ENCODE measurements around the gene LCN6. TPM values are rescaled to one million over a fixed set of nuclear protein-coding genes. Genes with fewer than 3 reads are reported as not detected.

LCN6 gene
- total and polyA plus RNA-seq, 12 donors, result 1.5 to 261 (median 4.6) TPM

DNA sequence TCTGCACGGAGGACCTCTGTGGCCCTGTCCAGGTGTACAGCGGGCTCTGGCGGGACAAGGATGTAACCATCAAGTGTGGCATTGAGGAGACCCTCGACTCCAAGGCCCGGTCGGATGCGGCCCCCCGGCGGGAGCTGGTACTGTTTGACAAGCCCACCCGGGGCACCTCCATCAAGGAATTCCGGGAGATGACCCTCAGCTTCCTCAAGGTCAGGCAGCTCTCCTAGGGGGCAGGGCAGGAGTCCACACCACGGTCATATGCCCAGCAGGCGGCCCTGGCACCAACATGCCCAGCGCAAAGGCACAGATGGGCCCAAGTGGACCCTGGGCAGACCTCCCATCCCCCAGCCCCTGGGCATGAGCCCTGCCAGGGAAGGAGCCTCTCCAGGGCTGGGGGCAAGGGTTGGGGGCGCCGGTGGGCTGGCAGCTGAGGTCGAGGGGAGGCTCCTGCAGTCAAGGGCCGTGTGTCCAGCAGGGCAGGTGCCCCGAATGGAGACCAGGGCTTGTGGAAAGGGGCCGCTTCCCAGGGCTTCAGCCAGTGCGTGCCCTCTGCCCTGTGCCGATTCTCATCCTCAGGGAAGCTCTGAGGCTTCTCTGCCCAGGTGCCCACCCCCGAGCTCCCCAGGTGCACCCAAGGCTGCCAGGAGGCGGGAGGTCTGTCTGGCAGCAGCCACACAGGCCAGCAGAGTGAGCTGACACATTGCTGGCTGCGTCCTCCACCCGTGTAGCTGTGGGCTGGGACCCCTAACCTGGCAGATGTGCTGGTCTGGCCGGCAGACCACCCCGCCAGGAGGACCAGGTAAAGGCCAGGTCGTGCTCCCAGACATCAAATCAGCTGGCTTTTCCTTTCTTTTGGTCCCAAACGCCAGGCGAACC is 26.0 kb downstream of the LCN6 start:
- TF ChIP-seq, protein P1, sequence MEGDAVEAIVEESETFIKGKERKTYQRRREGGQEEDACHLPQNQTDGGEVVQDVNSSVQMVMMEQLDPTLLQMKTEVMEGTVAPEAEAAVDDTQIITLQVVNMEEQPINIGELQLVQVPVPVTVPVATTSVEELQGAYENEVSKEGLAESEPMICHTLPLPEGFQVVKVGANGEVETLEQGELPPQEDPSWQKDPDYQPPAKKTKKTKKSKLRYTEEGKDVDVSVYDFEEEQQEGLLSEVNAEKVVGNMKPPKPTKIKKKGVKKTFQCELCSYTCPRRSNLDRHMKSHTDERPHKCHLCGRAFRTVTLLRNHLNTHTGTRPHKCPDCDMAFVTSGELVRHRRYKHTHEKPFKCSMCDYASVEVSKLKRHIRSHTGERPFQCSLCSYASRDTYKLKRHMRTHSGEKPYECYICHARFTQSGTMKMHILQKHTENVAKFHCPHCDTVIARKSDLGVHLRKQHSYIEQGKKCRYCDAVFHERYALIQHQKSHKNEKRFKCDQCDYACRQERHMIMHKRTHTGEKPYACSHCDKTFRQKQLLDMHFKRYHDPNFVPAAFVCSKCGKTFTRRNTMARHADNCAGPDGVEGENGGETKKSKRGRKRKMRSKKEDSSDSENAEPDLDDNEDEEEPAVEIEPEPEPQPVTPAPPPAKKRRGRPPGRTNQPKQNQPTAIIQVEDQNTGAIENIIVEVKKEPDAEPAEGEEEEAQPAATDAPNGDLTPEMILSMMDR (IDR thresholded peaks at IDR 0.05), result no peak
- intact Hi-C loops (cut with DNase I), result no loop called here
- H3K27me3 ChIP-seq, result no peaks in the 10 kb centered on the region
- peak overlapping the region in 5 of 10 donors; percentile 10 to 85 (median 58) for H3K27ac ChIP-seq
- peaks cover 3 to 62% (median 34%) of the 10 kb centered on the region in 9 donors for H3K36me3 ChIP-seq
- ATAC-seq, result no peak
- no peak for DNase-seq
- 81% methylated on average over 31 of the region's 31 CpGs for WGBS, 2 donors
- H3K4me3 ChIP-seq, result no peak overlapping the region
- H3K9me3 ChIP-seq, result no peaks in the 10 kb centered on the region
- peaks cover 20 to 82% (median 76%) of the 10 kb centered on the region in 9 donors for H3K4me1 ChIP-seq

DNA sequence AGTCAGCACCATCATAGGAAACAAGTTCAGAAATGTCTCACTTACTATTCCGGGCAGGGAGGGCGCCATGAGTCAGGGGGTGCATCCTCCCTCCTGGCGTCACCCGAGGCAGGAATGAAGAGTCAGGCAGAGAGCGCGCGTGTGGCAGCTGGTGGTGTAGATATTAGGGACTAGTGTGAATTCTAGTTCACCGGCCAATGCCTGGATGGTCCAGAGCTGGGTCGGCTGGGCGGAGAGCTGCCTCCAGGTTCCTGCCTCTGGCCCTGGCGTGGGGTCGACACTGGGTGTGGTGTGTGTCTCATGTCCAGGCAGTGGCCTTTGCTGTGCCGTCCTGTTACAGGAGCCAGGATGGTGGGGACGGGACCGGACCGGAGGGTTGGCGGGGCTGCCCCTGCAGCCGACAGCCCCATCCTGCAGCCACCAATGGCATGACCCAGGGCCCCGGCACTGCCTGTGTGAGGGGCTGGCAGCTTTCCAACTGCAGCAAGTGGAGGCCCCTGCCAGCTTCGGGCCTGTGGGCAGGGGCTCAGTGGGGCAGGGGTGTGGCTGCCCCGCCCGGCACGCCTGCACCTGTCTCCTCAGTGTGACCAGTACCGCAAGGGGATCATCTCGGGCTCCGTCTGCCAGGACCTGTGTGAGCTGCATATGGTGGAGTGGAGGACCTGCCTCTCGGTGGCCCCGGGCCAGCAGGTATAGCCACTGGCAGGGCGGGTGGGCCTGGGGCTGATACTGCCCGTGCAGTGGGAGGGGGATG is 26.8 kb downstream of the LCN6 start:
- Histone ChIP-seq H3K27ac (peak overlapping the region in 9 of 10 donors; percentile 26 to 85 (median 58)), H3K9me3 (no peaks in the 10 kb centered on the region), H3K36me3 (peaks cover 3 to 56% (median 34%) of the 10 kb centered on the region in 9 donors), H3K4me1 (peaks cover 20 to 74% (median 68%) of the 10 kb centered on the region in 9 donors), H3K4me3 (no peak overlapping the region), H3K27me3 (no peaks in the 10 kb centered on the region)
- TF ChIP-seq, protein P1 (IDR thresholded peaks at IDR 0.05), result no peak
- WGBS, 2 donors, result 56 to 57% methylated on average over 30 of the region's 30 CpGs
- intact Hi-C loops (cut with DNase I), result no loop called here
- no peak for DNase-seq
- peak; percentile 1 to 54 (median 22) for ATAC-seq

DNA sequence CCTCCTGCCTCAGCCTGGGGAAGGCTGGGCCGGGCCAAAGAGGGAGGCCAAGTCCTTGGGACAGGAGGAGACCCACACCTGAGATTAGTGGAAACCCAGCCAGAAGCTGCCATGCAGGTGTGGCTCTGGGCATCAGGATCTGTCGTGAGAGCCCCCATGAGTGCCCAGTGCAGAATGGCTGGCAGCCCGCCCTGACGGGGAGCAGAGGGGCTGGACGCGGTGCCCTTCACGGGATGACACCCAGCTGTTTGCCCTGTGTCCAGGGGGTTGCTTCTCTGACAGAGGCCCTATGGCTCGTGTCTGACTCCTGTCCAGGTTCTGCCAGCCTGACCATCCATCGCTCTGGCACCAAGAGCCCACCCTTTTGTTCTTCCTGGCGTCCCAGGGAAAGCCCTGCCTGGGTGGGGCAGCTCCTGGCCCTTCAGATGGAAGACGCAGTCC is 27.4 kb downstream of the LCN6 start:
- H3K36me3 ChIP-seq, result peaks cover under 1 to 50% (median 34%) of the 10 kb centered on the region in 9 donors
- H3K9me3 ChIP-seq, result no peaks in the 10 kb centered on the region
- peaks cover 15 to 68% (median 62%) of the 10 kb centered on the region in 9 donors for H3K4me1 ChIP-seq
- peaks cover 0 to under 1% (median 0%) of the 10 kb centered on the region in 7 donors for H3K27me3 ChIP-seq
- no peak overlapping the region for H3K4me3 ChIP-seq
- 55 to 56% methylated on average over 11 of the region's 11 CpGs for WGBS, 2 donors
- intact Hi-C loops (cut with DNase I), result no loop called here
- H3K27ac ChIP-seq, result peak overlapping the region in 9 of 10 donors; percentile 26 to 85 (median 58)
- TF ChIP-seq, protein P1 (IDR thresholded peaks at IDR 0.05), result no peak
- peak in 4 of 8 donors; percentile 1 to 2 (median 1) for ATAC-seq
- DNase-seq, result no peak

DNA sequence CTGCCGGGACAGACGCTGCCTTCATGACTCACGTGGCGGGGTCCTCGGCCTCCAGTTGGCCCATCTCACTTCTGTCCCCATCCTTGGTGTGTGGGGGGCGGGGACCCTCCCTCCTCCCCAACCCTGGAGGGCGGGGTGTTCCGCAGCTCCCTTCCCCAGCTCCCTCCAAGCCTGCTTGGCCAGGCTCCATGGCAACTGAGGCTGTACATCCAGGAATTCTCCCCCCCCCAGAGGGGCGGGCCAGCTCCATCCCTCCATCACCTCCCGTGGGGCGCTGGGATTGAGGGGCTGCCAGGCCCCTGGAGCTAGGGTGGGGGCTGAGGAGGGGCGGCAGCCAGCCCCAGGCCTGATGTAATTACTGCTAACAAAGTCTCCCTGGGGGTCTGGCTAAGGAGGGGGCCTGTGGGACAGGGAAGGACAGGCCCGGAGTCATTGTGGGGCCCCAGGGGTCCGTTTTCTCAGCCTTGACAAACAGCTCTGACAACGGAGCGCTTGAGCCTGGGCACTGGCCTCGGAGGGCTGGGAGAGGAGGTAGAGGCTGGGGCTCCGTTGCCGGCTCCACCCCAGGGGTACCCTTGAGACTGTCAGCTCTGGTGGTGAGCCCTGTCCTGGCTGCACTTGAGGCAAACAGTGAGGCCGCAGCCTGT is 28.0 kb downstream of the LCN6 start:
- H3K27ac ChIP-seq, result peak overlapping the region in 9 of 10 donors; percentile 26 to 85 (median 58)

More for the DNA sequence above, 28.0 kb downstream of the LCN6 start:
- TF ChIP-seq, protein P1 (IDR thresholded peaks at IDR 0.05), result no peak
- Histone ChIP-seq H3K27me3 (peaks cover 0 to 6% (median 0%) of the 10 kb centered on the region in 7 donors), H3K36me3 (peaks cover 0 to 45% (median 33%) of the 10 kb centered on the region in 9 donors), H3K4me1 (peaks cover 14 to 65% (median 62%) of the 10 kb centered on the region in 9 donors), H3K9me3 (no peaks in the 10 kb centered on the region), H3K4me3 (no peak overlapping the region)
- ATAC-seq, result peak; percentile 6 to 29 (median 10)
- DNase-seq, result peak in 1 of 2 donors; percentile 59
- intact Hi-C loops (cut with DNase I), result no loop called here
- 45 to 46% methylated on average over 20 of the region's 20 CpGs for WGBS, 2 donors

All from heart right ventricle (tissue), 16 donors.